Measurements from ENCODE around the gene CCRL2. TPM values are rescaled to one million over a fixed set of nuclear protein-coding genes. Genes with fewer than 3 reads are reported as not detected.
"Not testable (repeated sequence)": the region's sequence is repeated elsewhere in the genome, so short reads cannot be mapped to it uniquely, and the experiment has no call there.

CCRL2 gene
- total RNA-seq, 6 donors from 2014 or later: 4.2 to 25.5 (median 13.7) TPM

GRCh38 chr3:46399098-46399497, 8.0 kb upstream of the CCRL2 start:
- ATAC-seq (ENCODE audit: low FRiP score in 2 of 2): no peak
- Histone ChIP-seq H3K9me3 (no peaks in the 10 kb centered on the region), H3K4me1 (peaks cover 31 to 63% (median 47%) of the 10 kb centered on the region in 4 donors), H3K4me3 (no peak overlapping the region), H3K27ac (peak overlapping the region in 2 of 4 donors; percentile 19 to 36), H3K27me3 (no peaks in the 10 kb centered on the region), H3K36me3 (no peaks in the 10 kb centered on the region)
- TF ChIP-seq POLR2AphosphoS5 (IDR thresholded peaks at IDR 0.05): no peak
- TF ChIP-seq, protein P1, sequence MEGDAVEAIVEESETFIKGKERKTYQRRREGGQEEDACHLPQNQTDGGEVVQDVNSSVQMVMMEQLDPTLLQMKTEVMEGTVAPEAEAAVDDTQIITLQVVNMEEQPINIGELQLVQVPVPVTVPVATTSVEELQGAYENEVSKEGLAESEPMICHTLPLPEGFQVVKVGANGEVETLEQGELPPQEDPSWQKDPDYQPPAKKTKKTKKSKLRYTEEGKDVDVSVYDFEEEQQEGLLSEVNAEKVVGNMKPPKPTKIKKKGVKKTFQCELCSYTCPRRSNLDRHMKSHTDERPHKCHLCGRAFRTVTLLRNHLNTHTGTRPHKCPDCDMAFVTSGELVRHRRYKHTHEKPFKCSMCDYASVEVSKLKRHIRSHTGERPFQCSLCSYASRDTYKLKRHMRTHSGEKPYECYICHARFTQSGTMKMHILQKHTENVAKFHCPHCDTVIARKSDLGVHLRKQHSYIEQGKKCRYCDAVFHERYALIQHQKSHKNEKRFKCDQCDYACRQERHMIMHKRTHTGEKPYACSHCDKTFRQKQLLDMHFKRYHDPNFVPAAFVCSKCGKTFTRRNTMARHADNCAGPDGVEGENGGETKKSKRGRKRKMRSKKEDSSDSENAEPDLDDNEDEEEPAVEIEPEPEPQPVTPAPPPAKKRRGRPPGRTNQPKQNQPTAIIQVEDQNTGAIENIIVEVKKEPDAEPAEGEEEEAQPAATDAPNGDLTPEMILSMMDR (IDR thresholded peaks at IDR 0.05): no peak
- no peak for TF ChIP-seq EP300 (IDR thresholded peaks at IDR 0.05)
- no peak for TF ChIP-seq POLR2A (IDR thresholded peaks at IDR 0.05)
- peak in 1 of 2 donors; percentile 18 for DNase-seq
- 59 to 60% methylated on average over 2 of the region's 2 CpGs for WGBS, 2 donors

- no peak for ATAC-seq (ENCODE audit: low FRiP score in 2 of 2)
- Histone ChIP-seq H3K4me1 (peaks cover 34 to 61% (median 46%) of the 10 kb centered on the region in 4 donors), H3K36me3 (no peaks in the 10 kb centered on the region)
These were observed 7.5 kb upstream of the CCRL2 start for GRCh38 chr3:46399557-46399956.

DNA sequence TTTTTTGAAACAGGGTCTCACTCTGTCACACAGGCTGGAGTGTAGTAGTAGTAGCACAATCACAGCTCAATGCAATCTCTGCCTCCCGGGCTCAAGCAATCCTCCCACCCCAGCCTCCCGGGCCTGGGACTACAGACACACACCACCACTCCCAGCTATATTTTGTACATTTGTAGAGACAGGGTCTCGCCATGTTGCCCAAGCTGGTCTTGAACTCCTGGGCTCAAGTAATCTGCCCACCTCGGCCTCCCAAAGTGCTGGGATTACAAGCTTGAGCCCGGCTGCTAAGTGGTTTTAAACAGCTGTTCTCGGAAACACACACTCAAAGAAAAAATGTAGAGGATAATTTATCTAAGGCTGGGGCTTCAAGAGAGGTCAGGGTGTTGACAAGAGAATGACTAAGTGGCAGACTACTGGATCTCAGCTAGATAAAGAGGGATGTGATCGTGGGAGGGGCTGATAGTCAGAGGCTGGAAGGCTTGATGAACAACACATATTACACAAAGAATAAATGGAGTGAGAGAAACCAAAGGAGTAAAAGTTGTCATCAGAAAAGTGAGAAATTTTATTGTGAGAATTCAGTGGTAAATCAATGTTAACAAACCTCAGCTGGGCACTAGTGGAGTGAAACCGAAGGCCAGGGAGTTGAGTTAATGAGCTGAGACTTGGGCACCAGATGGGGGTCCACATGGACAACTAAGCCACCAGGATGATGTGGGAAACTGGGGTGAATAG, 6.9 kb upstream of the CCRL2 start:
- no peak for TF ChIP-seq EP300 (IDR thresholded peaks at IDR 0.05)
- peak; percentile 32 to 44 for TF ChIP-seq POLR2AphosphoS5 (IDR thresholded peaks at IDR 0.05)
- H3K27ac ChIP-seq: peak overlapping the region in 3 of 4 donors; percentile 30 to 48 (median 36)
- no peak overlapping the region for H3K4me3 ChIP-seq
- peak in 1 of 2 donors; percentile 21 for DNase-seq
- peak in 1 of 2 donors; percentile 79 for ATAC-seq (ENCODE audit: low FRiP score in 2 of 2)
- no peaks in the 10 kb centered on the region for H3K27me3 ChIP-seq
- no peaks in the 10 kb centered on the region for H3K36me3 ChIP-seq
- H3K4me1 ChIP-seq: peaks cover 38 to 61% (median 51%) of the 10 kb centered on the region in 4 donors
- no peaks in the 10 kb centered on the region for H3K9me3 ChIP-seq
- 59 to 71% methylated on average over 8 of the region's 8 CpGs for WGBS, 2 donors

More at GRCh38 chr3:46399557-46399956, 7.5 kb upstream of the CCRL2 start:
- peak in 1 of 2 donors; percentile 20 for DNase-seq
- no peak overlapping the region for H3K4me3 ChIP-seq
- 49 to 60% methylated on average over 2 of the region's 2 CpGs for WGBS, 2 donors
- TF ChIP-seq POLR2A (IDR thresholded peaks at IDR 0.05): no peak
- TF ChIP-seq EP300 (IDR thresholded peaks at IDR 0.05): no peak
- TF ChIP-seq, protein P1 (IDR thresholded peaks at IDR 0.05): no peak
- TF ChIP-seq POLR2AphosphoS5 (IDR thresholded peaks at IDR 0.05): no peak
- no peaks in the 10 kb centered on the region for H3K27me3 ChIP-seq
- H3K27ac ChIP-seq: peak overlapping the region in 3 of 4 donors; percentile 19 to 48 (median 36)
- no peaks in the 10 kb centered on the region for H3K9me3 ChIP-seq

DNA sequence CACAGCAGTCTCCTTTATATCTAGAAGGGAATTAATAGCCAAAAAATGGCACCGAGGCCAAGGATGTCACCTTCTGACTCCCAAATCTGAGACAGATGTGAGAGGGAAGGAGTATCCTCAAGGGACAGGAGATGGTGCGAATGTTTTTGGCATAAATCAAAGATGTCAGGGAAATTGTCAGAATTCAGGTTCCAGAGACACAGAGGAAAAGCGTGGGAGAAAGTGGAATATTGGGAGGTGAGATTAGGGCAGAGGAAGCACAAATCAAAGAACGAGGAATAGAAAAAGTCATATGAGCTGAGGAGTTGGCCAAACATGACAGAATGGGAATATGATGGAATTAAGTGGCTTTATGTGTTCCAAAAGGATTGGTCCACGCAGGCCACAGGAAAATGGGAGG, 6.2 kb upstream of the CCRL2 start:
- H3K4me3 ChIP-seq: no peak overlapping the region
- DNase-seq (no peak), ATAC-seq (ENCODE audit: low FRiP score in 2 of 2) (no peak)
- no peak overlapping the region for H3K27ac ChIP-seq
- H3K9me3 ChIP-seq: no peaks in the 10 kb centered on the region
- TF ChIP-seq POLR2AphosphoS5 (IDR thresholded peaks at IDR 0.05) (no peak), EP300 (IDR thresholded peaks at IDR 0.05) (no peak), POLR2A (IDR thresholded peaks at IDR 0.05) (no peak)
- TF ChIP-seq, protein P1 (IDR thresholded peaks at IDR 0.05): no peak
- H3K36me3 ChIP-seq: no peaks in the 10 kb centered on the region
- peaks cover 40 to 61% (median 49%) of the 10 kb centered on the region in 4 donors for H3K4me1 ChIP-seq
- H3K27me3 ChIP-seq: no peaks in the 10 kb centered on the region
- WGBS, 2 donors: 77 to 86% methylated on average over 5 of the region's 5 CpGs

- TF ChIP-seq, protein P1 (IDR thresholded peaks at IDR 0.05): no peak
- TF ChIP-seq POLR2AphosphoS5 (IDR thresholded peaks at IDR 0.05): no peak
- no peak for TF ChIP-seq POLR2A (IDR thresholded peaks at IDR 0.05)
- TF ChIP-seq EP300 (IDR thresholded peaks at IDR 0.05): no peak
- H3K4me3 ChIP-seq: no peak overlapping the region
- 96 to 100% methylated on average over 2 of the region's 2 CpGs for WGBS, 2 donors
- DNase-seq (no peak), ATAC-seq (ENCODE audit: low FRiP score in 2 of 2) (no peak)
- no peaks in the 10 kb centered on the region for H3K27me3 ChIP-seq
- peaks cover 42 to 61% (median 50%) of the 10 kb centered on the region in 4 donors for H3K4me1 ChIP-seq
- no peaks in the 10 kb centered on the region for H3K9me3 ChIP-seq
- H3K36me3 ChIP-seq: no peaks in the 10 kb centered on the region
- no peak overlapping the region for H3K27ac ChIP-seq
These were observed 5.5 kb upstream of the CCRL2 start for GRCh38 chr3:46401579-46401978.

- not testable (repeated sequence) for H3K27me3 ChIP-seq; DNase-seq; ATAC-seq (ENCODE audit: low FRiP score in 2 of 2); H3K9me3 ChIP-seq; H3K36me3 ChIP-seq; H3K4me3 ChIP-seq
- peak overlapping the region in 1 of 4 donors; percentile 93 for H3K27ac ChIP-seq
- WGBS, 2 donors: 94 to 99% methylated on average over 4 of the region's 4 CpGs
- H3K4me1 ChIP-seq: peaks cover 44 to 65% (median 54%) of the 10 kb centered on the region in 4 donors
These were observed 4.2 kb upstream of the CCRL2 start for GRCh38 chr3:46402902-46403301.

Data from upper lobe of left lung (tissue), 6 donors.